HUES6 (cell line): ENCODE results near the gene LEMD1.
"Not testable (repeated sequence)": the region's sequence is repeated elsewhere in the genome, so short reads cannot be mapped to it uniquely, and the experiment has no call there.

Experiments used
- H3K27ac ChIP-seq: 2 replicates; pipeline ENCODE4 v1.7.0; 2013; ENCODE audit warnings: low read depth, mild to moderate bottlenecking, low read length, inconsistent platforms
- H3K27me3 ChIP-seq: 2 replicates; pipeline ENCODE4 v1.6.1; 2013; ENCODE audit warnings: low read length; ENCODE audit not compliant: control insufficient read depth, insufficient read depth
- H3K36me3 ChIP-seq: 2 replicates; pipeline ENCODE4 v1.6.1; 2013; ENCODE audit warnings: low read length; ENCODE audit not compliant: control insufficient read depth, insufficient read depth
- H3K4me1 ChIP-seq: 2 replicates; pipeline ENCODE4 v1.6.1; 2013; ENCODE audit warnings: low read length; ENCODE audit not compliant: control insufficient read depth, insufficient read depth
- H3K4me3 ChIP-seq: 2 replicates; pipeline ENCODE4 v1.5.1; 2013; ENCODE audit warnings: low read depth, low read length
- H3K9ac ChIP-seq: one replicate; pipeline ENCODE4 v1.6.1; 2013; ENCODE audit warnings: mild to moderate bottlenecking, low read length
- H3K9me3 ChIP-seq: 2 replicates; pipeline ENCODE4 v1.6.1; 2013; ENCODE audit warnings: low read depth, low read length; ENCODE audit not compliant: control insufficient read depth, insufficient read depth

Gene LEMD1

DNA sequence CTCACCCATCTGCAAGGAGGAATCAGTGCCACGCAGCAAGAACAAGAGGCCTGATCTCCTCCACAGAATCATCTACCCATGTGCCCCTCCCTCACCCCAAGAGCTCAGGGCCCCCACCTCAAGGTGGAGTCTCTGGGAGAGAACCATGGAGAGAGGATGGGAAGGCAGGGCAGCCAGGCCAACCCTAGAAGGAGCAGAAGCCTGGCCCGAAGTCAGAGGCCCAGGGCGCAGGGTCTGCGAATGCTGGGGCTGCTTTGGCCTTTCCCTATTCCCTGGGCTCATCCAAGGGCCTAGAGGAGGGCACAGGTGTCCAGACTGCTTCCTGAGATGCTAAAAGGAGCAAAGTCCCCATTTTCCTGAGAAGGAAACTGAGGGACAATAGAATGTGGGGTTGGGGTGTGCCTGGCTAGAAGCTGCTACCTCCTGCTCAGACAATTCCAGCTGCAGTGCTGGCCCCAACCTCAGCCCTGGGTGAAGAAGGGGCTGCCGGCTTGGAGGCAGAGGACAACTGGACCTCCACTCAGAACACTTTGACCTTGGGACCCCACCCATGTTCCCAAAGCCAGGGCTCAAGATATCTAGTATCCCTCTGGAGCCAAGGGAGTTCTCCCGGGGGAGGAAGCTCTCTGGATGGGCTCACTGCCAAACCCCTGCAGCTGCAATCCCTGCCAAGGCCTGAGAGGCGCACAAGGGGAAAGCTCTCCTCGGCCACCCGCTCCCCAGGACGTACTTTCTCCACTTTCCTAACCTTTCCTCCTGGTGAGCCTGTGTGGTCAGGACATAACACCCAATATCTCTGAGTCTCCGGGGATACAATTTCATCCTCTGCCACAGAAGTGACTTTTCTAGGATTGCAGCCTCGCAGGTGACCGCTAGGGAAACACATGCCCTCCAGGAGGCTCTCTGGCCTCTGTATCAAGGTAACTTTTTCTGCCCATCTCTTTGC, 16.6 kb upstream of the LEMD1 start:
- peaks cover 54% of the 10 kb centered on the region for H3K4me1 ChIP-seq
- H3K9me3 ChIP-seq = no peaks in the 10 kb centered on the region
- peaks cover 7% of the 10 kb centered on the region; the same call in 1 of the 2 replicates for H3K27me3 ChIP-seq
- H3K4me3 ChIP-seq = no peak overlapping the region
- H3K36me3 ChIP-seq = no peaks in the 10 kb centered on the region
- no peak overlapping the region for H3K27ac ChIP-seq
- H3K9ac ChIP-seq = no peak overlapping the region

DNA sequence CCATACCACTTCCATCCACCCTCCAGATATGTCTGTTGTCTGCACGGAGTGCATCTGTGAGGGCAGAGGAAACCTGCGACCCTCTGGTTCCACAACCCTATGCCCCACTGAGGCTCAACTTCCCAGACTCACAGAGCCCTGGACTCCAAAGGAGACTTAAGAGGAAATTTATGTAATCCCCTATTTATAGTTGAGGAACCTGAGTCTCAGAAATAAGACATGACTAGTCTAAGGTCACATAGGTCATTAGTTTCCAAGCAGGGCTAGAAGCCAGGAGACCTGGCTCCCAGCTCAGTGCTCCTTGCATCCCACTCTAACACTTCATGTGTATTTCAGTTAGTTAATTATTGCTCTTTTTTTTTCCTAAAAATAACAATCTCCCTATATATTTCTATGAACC, 15.7 kb upstream of the LEMD1 start:
- peaks cover 45% of the 10 kb centered on the region for H3K4me1 ChIP-seq
- no peaks in the 10 kb centered on the region for H3K9me3 ChIP-seq
- no peak overlapping the region for H3K4me3 ChIP-seq
- H3K27me3 ChIP-seq = peaks cover 7% of the 10 kb centered on the region; the same call in 1 of the 2 replicates
- H3K36me3 ChIP-seq = no peaks in the 10 kb centered on the region
- no peak overlapping the region for H3K9ac ChIP-seq
- no peak overlapping the region for H3K27ac ChIP-seq

DNA sequence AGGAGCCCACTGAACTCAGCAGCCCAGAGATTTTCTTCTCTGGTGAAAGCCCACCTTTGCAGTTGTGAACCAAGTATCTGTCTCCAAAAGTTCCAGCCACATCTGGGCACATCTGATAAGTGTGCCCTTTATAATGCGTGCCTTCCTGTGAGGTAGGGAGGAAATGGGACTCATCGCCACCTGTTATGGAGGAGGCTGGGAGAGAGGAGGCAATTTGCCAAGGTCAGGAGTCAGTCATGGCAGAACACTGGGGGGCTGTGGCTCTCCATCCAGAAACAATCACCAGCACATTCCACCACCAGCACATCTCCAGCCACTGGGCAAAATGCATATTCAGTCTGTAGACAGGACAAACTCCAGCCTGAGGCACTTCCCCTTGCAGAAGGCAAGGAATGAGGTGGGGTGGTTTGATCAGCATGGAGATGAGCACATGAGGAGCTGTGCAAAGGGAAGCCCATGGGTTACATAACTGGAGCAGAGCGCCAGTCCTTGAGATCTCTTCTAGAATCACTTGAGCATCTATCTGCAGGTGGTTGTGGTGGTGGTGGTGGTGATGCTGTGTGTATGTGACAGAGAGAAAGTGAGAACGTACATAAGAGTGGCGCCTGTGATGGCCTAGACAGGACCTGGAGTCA, 15.0 kb upstream of the LEMD1 start:
- Histone ChIP-seq H3K4me1 (peaks cover 38% of the 10 kb centered on the region), H3K4me3 (no peak overlapping the region), H3K9ac (no peak overlapping the region), H3K9me3 (no peaks in the 10 kb centered on the region), H3K36me3 (no peaks in the 10 kb centered on the region), H3K27me3 (peaks cover 7% of the 10 kb centered on the region; the same call in 1 of the 2 replicates), H3K27ac (no peak overlapping the region)

DNA sequence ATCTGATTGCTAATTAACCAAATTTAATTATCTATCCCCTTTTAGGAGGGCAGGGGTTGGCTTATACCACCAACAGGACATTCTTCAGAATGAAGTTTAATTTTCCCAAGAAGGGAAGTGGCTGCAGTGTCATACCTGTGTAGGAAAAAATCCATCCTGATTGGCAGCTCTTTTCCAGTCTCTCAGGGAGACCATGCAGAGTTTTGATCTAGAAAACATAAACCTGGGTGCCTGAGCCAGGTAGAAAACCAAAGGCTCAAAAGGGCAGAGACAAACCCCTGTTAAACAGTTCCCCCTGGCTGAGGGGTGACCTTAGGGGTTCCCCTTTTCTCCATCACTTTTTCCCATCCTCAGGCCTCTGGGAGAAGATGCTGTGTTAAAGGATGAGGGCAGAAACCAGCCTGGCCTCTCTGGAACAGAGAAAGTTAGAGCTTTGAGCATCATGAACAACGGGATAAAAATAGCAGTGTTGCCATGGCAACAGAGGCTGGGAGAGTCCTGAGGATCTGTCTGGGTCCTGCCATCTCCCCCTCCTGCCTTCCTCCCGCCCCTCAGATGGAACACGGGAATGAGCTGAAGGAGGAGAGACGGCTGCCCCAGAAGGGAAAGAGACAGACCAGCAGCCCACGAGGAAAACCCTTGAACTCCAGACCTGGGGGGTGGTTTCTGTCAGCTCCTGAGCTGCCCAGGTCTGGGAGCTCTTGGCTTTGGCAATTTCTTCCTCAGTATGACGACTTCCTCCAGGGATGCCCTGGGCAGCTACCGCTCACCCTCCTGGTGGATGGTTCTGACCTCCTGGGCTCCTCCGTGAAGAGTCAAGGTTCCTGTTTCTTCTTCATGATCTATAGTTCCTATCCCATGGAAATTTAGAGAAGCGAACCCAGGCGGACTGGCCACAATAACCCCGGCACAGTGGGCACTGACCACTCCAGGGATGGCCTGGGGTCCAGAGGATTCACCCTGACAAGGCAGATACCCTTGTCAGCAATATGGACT, 14.0 kb upstream of the LEMD1 start:
- H3K36me3 ChIP-seq = no peaks in the 10 kb centered on the region
- H3K9ac ChIP-seq = no peak overlapping the region
- no peaks in the 10 kb centered on the region for H3K9me3 ChIP-seq
- peaks cover 7% of the 10 kb centered on the region; the same call in 1 of the 2 replicates for H3K27me3 ChIP-seq
- H3K4me1 ChIP-seq = peaks cover 34% of the 10 kb centered on the region
- H3K4me3 ChIP-seq = no peak overlapping the region
- H3K27ac ChIP-seq = no peak overlapping the region

DNA sequence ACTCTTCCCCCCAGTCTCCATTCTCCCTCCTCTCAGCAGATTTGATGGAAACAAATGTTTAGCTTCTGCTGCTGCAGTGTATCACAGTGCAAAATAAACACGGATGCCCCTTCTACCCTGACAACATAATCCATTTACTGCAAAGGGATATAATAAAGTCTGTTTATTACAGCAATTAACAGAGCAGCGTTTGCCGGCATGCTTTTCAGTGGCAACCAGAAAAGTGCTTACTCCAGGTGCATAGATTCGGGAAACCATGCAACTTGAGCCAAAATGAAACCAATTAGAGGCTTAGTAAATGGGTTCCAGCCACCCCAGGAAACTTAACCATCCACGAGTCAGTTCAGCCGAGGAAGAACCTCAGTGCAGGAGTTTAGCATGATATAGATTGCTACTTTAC, 12.9 kb upstream of the LEMD1 start:
- Histone ChIP-seq H3K27ac (no peak overlapping the region), H3K4me3 (no peak overlapping the region), H3K36me3 (no peaks in the 10 kb centered on the region), H3K9me3 (no peaks in the 10 kb centered on the region), H3K27me3 (peaks cover 15% of the 10 kb centered on the region), H3K9ac (no peak overlapping the region), H3K4me1 (peaks cover 30% of the 10 kb centered on the region)

DNA sequence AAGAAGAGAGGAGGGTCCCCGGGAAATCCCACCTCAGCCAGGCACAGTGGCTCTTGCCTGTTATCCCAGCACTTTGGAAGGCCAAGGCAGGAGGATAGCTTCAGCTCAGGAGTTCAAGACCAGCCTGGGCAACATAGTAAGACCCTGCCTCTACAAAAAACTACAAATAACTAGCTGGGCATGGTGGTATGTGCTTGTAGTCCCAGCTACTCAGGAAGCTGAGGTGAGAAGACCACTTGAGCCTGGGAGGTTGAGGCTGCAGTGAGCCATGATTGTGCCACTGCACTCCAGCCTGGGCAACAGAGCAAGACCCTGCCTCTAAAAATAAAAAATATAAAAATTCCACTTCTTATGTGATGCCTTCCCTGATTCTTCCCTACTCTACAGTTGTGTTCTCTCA, 10.8 kb upstream of the LEMD1 start:
- H3K4me3 ChIP-seq, H3K36me3 ChIP-seq, H3K9ac ChIP-seq, H3K27ac ChIP-seq, H3K9me3 ChIP-seq: not testable (repeated sequence)
- Histone ChIP-seq H3K4me1 (peaks cover 16% of the 10 kb centered on the region), H3K27me3 (peaks cover 31% of the 10 kb centered on the region)

DNA sequence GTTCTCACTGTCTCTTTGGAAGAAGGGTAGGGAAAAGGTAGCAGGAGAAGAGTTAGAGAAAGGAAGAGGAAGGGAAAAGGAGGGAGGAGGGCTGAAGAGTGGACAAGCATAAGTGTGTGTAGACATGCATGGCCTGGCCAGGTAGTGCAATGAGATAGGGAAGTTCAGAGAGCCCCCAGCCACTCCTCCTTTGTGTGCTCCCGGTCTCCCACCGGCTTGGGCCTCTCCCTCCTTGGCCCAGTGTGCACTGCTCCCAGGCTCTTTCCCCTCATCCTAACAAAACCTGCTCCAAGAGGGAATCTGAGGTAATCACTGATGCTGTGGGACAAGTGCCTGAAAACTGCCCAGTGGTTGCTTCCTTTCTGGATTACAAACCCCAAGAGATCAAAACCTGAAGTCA, 10.3 kb upstream of the LEMD1 start:
- H3K4me3 ChIP-seq = no peak overlapping the region
- H3K27me3 ChIP-seq = peaks cover 37% of the 10 kb centered on the region
- peaks cover 16% of the 10 kb centered on the region for H3K4me1 ChIP-seq
- H3K36me3 ChIP-seq = no peaks in the 10 kb centered on the region
- no peak overlapping the region for H3K27ac ChIP-seq
- no peaks in the 10 kb centered on the region for H3K9me3 ChIP-seq
- H3K9ac ChIP-seq = no peak overlapping the region

DNA sequence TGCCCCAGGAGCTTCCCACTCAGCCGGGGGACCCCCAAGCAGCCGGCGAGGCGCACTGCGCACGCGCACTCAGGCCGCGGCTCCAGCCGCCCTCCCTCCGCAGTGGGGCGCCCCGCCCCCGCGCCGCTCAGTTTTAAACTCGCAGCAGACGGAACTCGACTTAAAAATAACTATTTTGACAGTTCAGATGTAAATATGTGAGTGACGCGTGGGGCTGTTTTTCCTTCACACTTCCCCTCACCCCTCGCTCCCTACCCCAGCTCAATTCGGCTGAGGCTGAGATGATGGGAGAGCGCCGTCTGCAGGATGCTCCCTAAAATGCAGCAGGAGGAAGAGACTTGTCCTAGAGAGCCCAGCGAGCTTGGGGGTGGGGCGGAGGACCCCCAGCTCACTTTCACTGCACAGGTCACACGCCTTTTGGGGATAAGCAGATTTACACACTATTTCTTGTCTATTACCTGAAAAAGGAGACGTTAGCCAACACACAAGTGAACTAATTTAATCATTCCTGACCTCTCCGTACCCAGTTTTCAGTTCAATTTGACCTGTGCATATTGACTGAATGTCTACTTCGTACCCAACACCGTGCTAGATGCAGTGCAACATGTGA, 8.9 kb upstream of the LEMD1 start:
- H3K27ac ChIP-seq = no peak overlapping the region
- peak overlapping the region; percentile 3 for H3K9ac ChIP-seq
- peak overlapping the region; percentile 65 for H3K4me3 ChIP-seq
- no peaks in the 10 kb centered on the region for H3K9me3 ChIP-seq
- H3K4me1 ChIP-seq = peaks cover 12% of the 10 kb centered on the region
- no peaks in the 10 kb centered on the region for H3K36me3 ChIP-seq
- H3K27me3 ChIP-seq = peaks cover 40% of the 10 kb centered on the region

DNA sequence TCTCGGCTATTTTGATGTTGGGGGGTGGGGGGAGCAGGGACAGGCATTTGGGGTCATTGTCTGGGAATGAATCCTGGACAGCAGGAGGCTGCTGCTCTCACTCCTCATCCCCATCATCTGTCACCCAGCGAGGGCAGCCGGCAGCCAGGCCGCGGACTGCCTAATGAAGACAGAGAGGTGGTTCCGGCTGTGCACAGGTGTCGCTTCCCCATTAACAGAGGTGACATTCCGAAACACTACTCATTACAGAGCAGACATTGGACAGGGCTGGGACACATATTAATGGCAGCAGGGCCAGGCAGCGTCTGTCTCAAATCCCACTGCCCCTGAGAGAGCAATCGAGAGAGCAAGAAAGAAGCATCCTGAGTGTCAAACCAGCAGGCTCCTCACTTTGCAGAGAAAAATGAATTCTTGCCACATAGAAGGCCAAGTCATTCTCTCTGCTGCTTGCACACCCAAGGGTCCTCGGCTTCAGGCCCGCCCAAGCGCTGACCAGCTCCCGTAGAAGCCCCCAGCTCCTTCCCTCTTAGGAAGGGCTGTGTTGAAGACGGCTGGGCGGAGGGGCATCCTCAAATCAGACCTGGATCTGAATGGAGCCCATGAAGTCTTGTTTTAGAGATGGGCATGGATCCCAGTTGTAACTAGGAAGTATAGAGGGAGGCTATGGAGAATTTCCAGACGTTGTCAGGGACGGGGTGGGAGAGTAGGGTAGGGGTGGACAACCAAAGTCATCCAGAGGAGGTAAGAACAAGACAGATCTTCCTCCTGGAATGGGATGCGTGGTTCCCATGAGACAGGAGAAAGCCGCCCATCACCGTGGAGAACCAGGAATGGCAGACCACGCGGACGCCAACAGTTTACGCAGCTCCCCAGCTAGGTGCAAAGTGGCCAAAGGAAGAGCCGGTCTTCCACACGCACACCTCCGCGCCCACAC, 8.2 kb upstream of the LEMD1 start:
- Histone ChIP-seq H3K9ac (peak overlapping the region; percentile 3), H3K27ac (no peak overlapping the region), H3K27me3 (peaks cover 38% of the 10 kb centered on the region), H3K9me3 (no peaks in the 10 kb centered on the region), H3K4me1 (peaks cover 12% of the 10 kb centered on the region), H3K4me3 (peak overlapping the region; percentile 65), H3K36me3 (no peaks in the 10 kb centered on the region)
